ENCODE data around the gene CHRNA9. TPM values are rescaled to one million over a fixed set of nuclear protein-coding genes. Genes with fewer than 3 reads are reported as not detected.
A peak's percentile ranks its signal among the peaks of the same experiment; 100 is the strongest.

CHRNA9 gene
- total and polyA plus RNA-seq, 2 experiments from 2014 or later, result 0.58 to 5.7 TPM

- Histone ChIP-seq H3F3A (replicated peaks; ENCODE audit: low read depth) (no peaks in the 10 kb centered on the region), H3K4me1 (ENCODE audit: insufficient read depth) (peaks cover 25% of the 10 kb centered on the region), H3K27ac (ENCODE audit: low read depth) (no peak overlapping the region), H3K9me2 (ENCODE audit: insufficient read depth) (no peaks in the 10 kb centered on the region), H4K20me1 (replicated peaks; ENCODE audit: insufficient read depth) (no peaks in the 10 kb centered on the region), H3K79me2 (replicated peaks; ENCODE audit: insufficient read depth) (no peaks in the 10 kb centered on the region), H3K4me3 (no peak overlapping the region), H3K36me3 (ENCODE audit: insufficient read depth) (no peaks in the 10 kb centered on the region), H2AFZ (no peak overlapping the region), H3K4me2 (no peak overlapping the region), H3K27me3 (ENCODE audit: insufficient read depth) (no peaks in the 10 kb centered on the region)
- ATAC-seq (no peak), DNase-seq (ENCODE audit: low spot score) (no peak)
- H3K36me3 Mint-ChIP-seq (ENCODE audit: low read depth), result no peaks in the 10 kb centered on the region
- H3K27ac Mint-ChIP-seq, result 0 out of 2 replicates have a peak overlapping the region, but pooled peaks have one; percentile 5
- no peaks in the 10 kb centered on the region for H3K9me3 Mint-ChIP-seq
- TF ChIP-seq POLR2AphosphoS5 (IDR thresholded peaks at IDR 0.05; ENCODE audit: low read depth) (no peak), ETS1 (IDR thresholded peaks at IDR 0.05) (no peak), EZH2phosphoT487 (IDR thresholded peaks at IDR 0.05; ENCODE audit: unreplicated experiment) (no peak), CREB1 (CRISPR knock-in tag; IDR thresholded peaks at IDR 0.05; ENCODE audit: low read depth) (no peak), CTCF (conservative IDR thresholded peaks at IDR 0.05; ENCODE audit: low read depth in 2 of 2) (no peak)
- no peak overlapping the region for H3K4me3 Mint-ChIP-seq
- H3K27me3 Mint-ChIP-seq (ENCODE audit: insufficient read depth, low read depth, poor library complexity), result peaks cover 11% of the 10 kb centered on the region
- H3K4me1 Mint-ChIP-seq, result peaks cover 22% of the 10 kb centered on the region
Observed at GRCh38 chr4:40322811-40323210, 12.3 kb upstream of the CHRNA9 start.

GRCh38 chr4:40323866-40324265 lies 11.3 kb upstream of the CHRNA9 start:
- Histone ChIP-seq H3K36me3 (ENCODE audit: insufficient read depth) (no peaks in the 10 kb centered on the region), H3K27me3 (ENCODE audit: insufficient read depth) (no peaks in the 10 kb centered on the region), H4K20me1 (replicated peaks; ENCODE audit: insufficient read depth) (no peaks in the 10 kb centered on the region), H3K4me3 (no peak overlapping the region), H3K4me2 (0 out of 2 replicates have a peak overlapping the region, but pooled peaks have one; percentile 35), H3K27ac (ENCODE audit: low read depth) (no peak overlapping the region), H3K9me2 (ENCODE audit: insufficient read depth) (no peaks in the 10 kb centered on the region), H3F3A (replicated peaks; ENCODE audit: low read depth) (no peaks in the 10 kb centered on the region), H3K4me1 (ENCODE audit: insufficient read depth) (peaks cover 25% of the 10 kb centered on the region), H3K79me2 (replicated peaks; ENCODE audit: insufficient read depth) (no peaks in the 10 kb centered on the region), H2AFZ (peak overlapping the region; percentile 74; the same call in 1 of the 2 replicates)
- Mint-ChIP-seq H3K27ac (no peak overlapping the region), H3K4me3 (no peak overlapping the region), H3K36me3 (ENCODE audit: low read depth) (no peaks in the 10 kb centered on the region; the same call in 2 of the 3 replicates), H3K27me3 (ENCODE audit: insufficient read depth, low read depth, poor library complexity) (peaks cover 13% of the 10 kb centered on the region), H3K9me3 (no peaks in the 10 kb centered on the region), H3K4me1 (peaks cover 24% of the 10 kb centered on the region)
- ATAC-seq, result no peak
- no peak for DNase-seq (ENCODE audit: low spot score)
- TF ChIP-seq ZNF331 (CRISPR knock-in tag; IDR thresholded peaks at IDR 0.05; ENCODE audit: low read depth), result no peak
- TF ChIP-seq CTCF (conservative IDR thresholded peaks at IDR 0.05; ENCODE audit: low read depth in 2 of 2), result no peak
- TF ChIP-seq EZH2phosphoT487 (IDR thresholded peaks at IDR 0.05; ENCODE audit: unreplicated experiment), result no peak
- no peak for TF ChIP-seq POLR2AphosphoS5 (IDR thresholded peaks at IDR 0.05; ENCODE audit: low read depth)
- no peak for TF ChIP-seq ETS1 (IDR thresholded peaks at IDR 0.05)
- no peak for TF ChIP-seq ZNF114 (CRISPR knock-in tag; IDR thresholded peaks at IDR 0.05)
- no peak for TF ChIP-seq JUNB (IDR thresholded peaks at IDR 0.05; ENCODE audit: unreplicated experiment)
- no peak for TF ChIP-seq CREB1 (CRISPR knock-in tag; IDR thresholded peaks at IDR 0.05; ENCODE audit: low read depth)
